ENCODE measurements around the gene TBCEL.
"Not testable (repeated sequence)": the region's sequence is repeated elsewhere in the genome, so short reads cannot be mapped to it uniquely, and the experiment has no call there.

The TBCEL gene

GRCh38 chr11:121105481-121106195 is 81.7 kb downstream of the TBCEL start:
- DNase-seq (ENCODE audit: low spot score): no peak

GRCh38 chr11:121106812-121107211 is 82.9 kb downstream of the TBCEL start:
- DNase-seq (ENCODE audit: low spot score): no peak

GRCh38 chr11:121108413-121108812 is 84.5 kb downstream of the TBCEL start:
- no peak for DNase-seq (ENCODE audit: low spot score)

- DNase-seq (ENCODE audit: low spot score): no peak
Measured at GRCh38 chr11:121109471-121109870, 85.6 kb downstream of the TBCEL start.

GRCh38 chr11:121109916-121110586 is 86.1 kb downstream of the TBCEL start:
- no peak for DNase-seq (ENCODE audit: low spot score)

- DNase-seq (ENCODE audit: low spot score): no peak
Measured at GRCh38 chr11:121110871-121111724, 87.2 kb downstream of the TBCEL start.

GRCh38 chr11:121112498-121113455 is 88.9 kb downstream of the TBCEL start:
- DNase-seq (ENCODE audit: low spot score): peak; percentile 54

GRCh38 chr11:121113611-121114010 is 89.7 kb downstream of the TBCEL start:
- no peak for DNase-seq (ENCODE audit: low spot score)

GRCh38 chr11:121115024-121115423 is 91.1 kb downstream of the TBCEL start:
- not testable (repeated sequence) for DNase-seq (ENCODE audit: low spot score)

GRCh38 chr11:121117788-121118187 is 93.9 kb downstream of the TBCEL start:
- DNase-seq (ENCODE audit: low spot score): no peak

- no peak for DNase-seq (ENCODE audit: low spot score)
Measured at GRCh38 chr11:121119440-121119839, 95.5 kb downstream of the TBCEL start.

- DNase-seq (ENCODE audit: low spot score): no peak
Measured at GRCh38 chr11:121122328-121122727, 98.4 kb downstream of the TBCEL start.

GRCh38 chr11:121123496-121124069 is 99.7 kb downstream of the TBCEL start:
- no peak for DNase-seq (ENCODE audit: low spot score)

- DNase-seq (ENCODE audit: low spot score): no peak
Measured at GRCh38 chr11:121127809-121128208, 103.9 kb downstream of the TBCEL start.

- DNase-seq (ENCODE audit: low spot score): no peak
Measured at GRCh38 chr11:121129362-121130340, 105.7 kb downstream of the TBCEL start.

GRCh38 chr11:121131656-121132055 is 107.8 kb downstream of the TBCEL start:
- DNase-seq (ENCODE audit: low spot score): no peak

- no peak for DNase-seq (ENCODE audit: low spot score)
Measured at GRCh38 chr11:121132211-121132976, 108.5 kb downstream of the TBCEL start.

- DNase-seq (ENCODE audit: low spot score): peak; percentile 62
Measured at GRCh38 chr11:121134741-121135312, 110.9 kb downstream of the TBCEL start.

GRCh38 chr11:121137005-121137404 is 113.1 kb downstream of the TBCEL start:
- DNase-seq (ENCODE audit: low spot score): no peak

All from cerebellar cortex (tissue), 1 donor.